Measurements from ENCODE around the gene LRFN3.
"Not testable (repeated sequence)": the region's sequence is repeated elsewhere in the genome, so short reads cannot be mapped to it uniquely, and the experiment has no call there.

Gene LRFN3

GRCh38 chr19:35977446-35978222 lies 41.5 kb downstream of the LRFN3 start:
- peak; percentile 67 for DNase-seq

GRCh38 chr19:35978271-35978670 lies 42.1 kb downstream of the LRFN3 start:
- DNase-seq, result no peak

GRCh38 chr19:35978832-35979365 lies 42.7 kb downstream of the LRFN3 start:
- no peak for DNase-seq

- DNase-seq, result not testable (repeated sequence)
These were observed 44.8 kb downstream of the LRFN3 start for GRCh38 chr19:35980997-35981396.

GRCh38 chr19:35983177-35983576 lies 47.0 kb downstream of the LRFN3 start:
- no peak for DNase-seq

GRCh38 chr19:35986111-35986510 lies 49.9 kb downstream of the LRFN3 start:
- no peak for DNase-seq

GRCh38 chr19:35986664-35987570 lies 50.7 kb downstream of the LRFN3 start:
- DNase-seq, result no peak

GRCh38 chr19:35987571-35987896 lies 51.4 kb downstream of the LRFN3 start:
- peak; percentile 10 for DNase-seq

- no peak for DNase-seq
These were observed 52.6 kb downstream of the LRFN3 start for GRCh38 chr19:35988824-35989223.

- DNase-seq, result no peak
These were observed 54.0 kb downstream of the LRFN3 start for GRCh38 chr19:35990156-35990555.

- no peak for DNase-seq
These were observed 54.9 kb downstream of the LRFN3 start for GRCh38 chr19:35990771-35991730.

- DNase-seq, result no peak
These were observed 55.7 kb downstream of the LRFN3 start for GRCh38 chr19:35991731-35992450.

- no peak for DNase-seq
These were observed 57.0 kb downstream of the LRFN3 start for GRCh38 chr19:35992907-35993765.

- DNase-seq, result peak; percentile 28
These were observed 57.9 kb downstream of the LRFN3 start for GRCh38 chr19:35993923-35994598.
